H1 (cell line): ENCODE measurements around the gene MYH11.

Experiments
- BACH1 ChIP-seq: IDR thresholded peaks from 2 replicates; pipeline ENCODE4 v1.6.1; 2012; ENCODE audit warnings: low read length, improper control_type of control experiment
- CHD2 ChIP-seq: IDR thresholded peaks from 2 replicates; pipeline ENCODE4 v1.6.1; 2012; ENCODE audit warnings: low read length, improper control_type of control experiment
- EP300 ChIP-seq, 2 experiments: IDR thresholded peaks; 1 replicate in 1 of 2; 2 replicates in 1 of 2; pipeline ENCODE4 v1.6.1; 2011 to 2012; ENCODE audit warnings: low read depth in 2 of 2, low read length in 2 of 2, mild to moderate bottlenecking in 2 of 2, borderline replicate concordance in 1 of 2, inconsistent platforms in 1 of 2, moderate library complexity in 1 of 2
- KDM1A ChIP-seq: fragments of 200-600, 300-600 bp; sonication (generic); IDR thresholded peaks from 2 replicates; pipeline ENCODE4 v1.7.1; 2016; ENCODE audit warnings: mild to moderate bottlenecking, low read length, borderline replicate concordance
- POLR2AphosphoS5 ChIP-seq: IDR thresholded peaks from 2 replicates; pipeline ENCODE4 v1.6.1; 2011; ENCODE audit warnings: low read depth, low read length
- RAD21 ChIP-seq, 2 experiments: IDR thresholded peaks in 1 of 2; conservative IDR thresholded peaks in 1 of 2; 2 replicates each; pipeline ENCODE4 v1.6.1; 2011; ENCODE audit warnings: low read depth in 2 of 2, low read length in 2 of 2, improper control_type of control experiment in 1 of 2, inconsistent platforms in 1 of 2, mild to moderate bottlenecking in 1 of 2, moderate library complexity in 1 of 2
- RXRA ChIP-seq: IDR thresholded peaks from 2 replicates; pipeline ENCODE4 v1.6.1; 2011; ENCODE audit warnings: low read depth, mild to moderate bottlenecking, low read length, moderate library complexity; ENCODE audit not compliant: insufficient read depth
- SIN3A ChIP-seq, 2 experiments: IDR thresholded peaks in 1 of 2; conservative IDR thresholded peaks in 1 of 2; 2 replicates each; pipeline ENCODE4 v1.6.1; 2011 to 2012; ENCODE audit warnings: low read length in 2 of 2, improper control_type of control experiment in 1 of 2, low read depth in 1 of 2, mild to moderate bottlenecking in 1 of 2
- SUZ12 ChIP-seq: fragments of 200-600 bp; sonication (generic); IDR thresholded peaks from 2 replicates; pipeline ENCODE4 v1.6.1; 2012; ENCODE audit warnings: mild to moderate bottlenecking, inconsistent platforms, low read length, moderate library complexity, mixed read lengths
- YY1 ChIP-seq: IDR thresholded peaks from 2 replicates; pipeline ENCODE4 v1.6.1; 2011; ENCODE audit warnings: low read depth, mild to moderate bottlenecking, low read length
- TF ChIP-seq, protein P1 (sequence below), 3 experiments: IDR thresholded peaks; 1 replicate in 2 of 3; 2 replicates in 1 of 3; pipeline versions ENCODE4 v1.5.1 to v1.6.1; 2011; ENCODE audit warnings: low read length in 3 of 3, mild to moderate bottlenecking in 3 of 3, inconsistent platforms in 2 of 3, low read depth in 1 of 3, moderate library complexity in 1 of 3; ENCODE audit not compliant: insufficient read depth in 1 of 3; ENCODE audit errors: control extremely low read depth in 1 of 3
- TF ChIP-seq, protein P2 (sequence below): IDR thresholded peaks from 2 replicates; pipeline ENCODE4 v1.6.1; 2011; ENCODE audit warnings: low read length, improper control_type of control experiment
- TF ChIP-seq, protein P3 (sequence below): IDR thresholded peaks from 2 replicates; pipeline ENCODE4 v1.6.1; 2012; ENCODE audit warnings: inconsistent platforms

DNA sequence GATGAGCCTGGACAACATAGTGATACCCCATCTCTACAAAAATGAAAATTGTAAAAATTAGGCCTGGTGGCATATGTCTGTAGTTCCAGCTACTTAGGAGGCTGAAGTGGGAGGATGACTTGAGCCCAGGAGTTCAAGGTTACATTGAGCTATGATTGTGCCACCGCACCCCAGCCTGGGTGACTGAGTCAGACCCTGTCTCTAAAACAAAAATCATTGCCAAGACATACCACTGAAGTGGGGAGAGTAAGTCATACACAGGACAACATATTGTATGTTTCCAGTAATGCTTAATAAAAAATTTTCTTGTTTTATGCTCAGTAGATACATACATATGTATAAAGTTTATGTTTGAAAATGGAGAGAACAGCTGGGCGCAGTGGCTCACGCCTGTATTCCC is 167.5 kb downstream of the MYH11 start:
- TF ChIP-seq, protein P1, sequence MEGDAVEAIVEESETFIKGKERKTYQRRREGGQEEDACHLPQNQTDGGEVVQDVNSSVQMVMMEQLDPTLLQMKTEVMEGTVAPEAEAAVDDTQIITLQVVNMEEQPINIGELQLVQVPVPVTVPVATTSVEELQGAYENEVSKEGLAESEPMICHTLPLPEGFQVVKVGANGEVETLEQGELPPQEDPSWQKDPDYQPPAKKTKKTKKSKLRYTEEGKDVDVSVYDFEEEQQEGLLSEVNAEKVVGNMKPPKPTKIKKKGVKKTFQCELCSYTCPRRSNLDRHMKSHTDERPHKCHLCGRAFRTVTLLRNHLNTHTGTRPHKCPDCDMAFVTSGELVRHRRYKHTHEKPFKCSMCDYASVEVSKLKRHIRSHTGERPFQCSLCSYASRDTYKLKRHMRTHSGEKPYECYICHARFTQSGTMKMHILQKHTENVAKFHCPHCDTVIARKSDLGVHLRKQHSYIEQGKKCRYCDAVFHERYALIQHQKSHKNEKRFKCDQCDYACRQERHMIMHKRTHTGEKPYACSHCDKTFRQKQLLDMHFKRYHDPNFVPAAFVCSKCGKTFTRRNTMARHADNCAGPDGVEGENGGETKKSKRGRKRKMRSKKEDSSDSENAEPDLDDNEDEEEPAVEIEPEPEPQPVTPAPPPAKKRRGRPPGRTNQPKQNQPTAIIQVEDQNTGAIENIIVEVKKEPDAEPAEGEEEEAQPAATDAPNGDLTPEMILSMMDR (IDR thresholded peaks at IDR 0.05; ENCODE audit: control extremely low read depth in 1 of 3, insufficient read depth in 1 of 3, low read depth in 1 of 3, low read length in 3 of 3): no peak
- no peak for TF ChIP-seq RAD21 (IDR thresholded peaks at IDR 0.05 in 1 of 2, conservative IDR thresholded peaks at IDR 0.05 in 1 of 2; ENCODE audit: low read depth in 2 of 2, low read length in 2 of 2)
- no peak for TF ChIP-seq POLR2AphosphoS5
- TF ChIP-seq, protein P2, sequence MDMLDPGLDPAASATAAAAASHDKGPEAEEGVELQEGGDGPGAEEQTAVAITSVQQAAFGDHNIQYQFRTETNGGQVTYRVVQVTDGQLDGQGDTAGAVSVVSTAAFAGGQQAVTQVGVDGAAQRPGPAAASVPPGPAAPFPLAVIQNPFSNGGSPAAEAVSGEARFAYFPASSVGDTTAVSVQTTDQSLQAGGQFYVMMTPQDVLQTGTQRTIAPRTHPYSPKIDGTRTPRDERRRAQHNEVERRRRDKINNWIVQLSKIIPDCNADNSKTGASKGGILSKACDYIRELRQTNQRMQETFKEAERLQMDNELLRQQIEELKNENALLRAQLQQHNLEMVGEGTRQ: no peak
- TF ChIP-seq CHD2: no peak
- no peak for TF ChIP-seq EP300 (IDR thresholded peaks at IDR 0.05; ENCODE audit: borderline replicate concordance in 1 of 2, low read depth in 2 of 2, low read length in 2 of 2)
- TF ChIP-seq RXRA: no peak
- TF ChIP-seq BACH1: no peak
- no peak for TF ChIP-seq SUZ12
- TF ChIP-seq KDM1A: no peak
- TF ChIP-seq SIN3A (conservative IDR thresholded peaks at IDR 0.05 in 1 of 2, IDR thresholded peaks at IDR 0.05 in 1 of 2; ENCODE audit: low read depth in 1 of 2, low read length in 2 of 2): no peak
- TF ChIP-seq YY1: no peak
- TF ChIP-seq, protein P3, sequence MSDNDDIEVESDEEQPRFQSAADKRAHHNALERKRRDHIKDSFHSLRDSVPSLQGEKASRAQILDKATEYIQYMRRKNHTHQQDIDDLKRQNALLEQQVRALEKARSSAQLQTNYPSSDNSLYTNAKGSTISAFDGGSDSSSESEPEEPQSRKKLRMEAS: no peak
